GM18861 (cell line): ENCODE data around the gene FAM9B.
"Not testable (repeated sequence)": the region's sequence is repeated elsewhere in the genome, so short reads cannot be mapped to it uniquely, and the experiment has no call there.

Experiments
- ATAC-seq: cut with Tn5 transposase; IDR thresholded peaks from one replicate; pipeline ENCODE4 v1.9.1; 2021; ENCODE audit not compliant: unreplicated experiment

FAM9B gene

DNA sequence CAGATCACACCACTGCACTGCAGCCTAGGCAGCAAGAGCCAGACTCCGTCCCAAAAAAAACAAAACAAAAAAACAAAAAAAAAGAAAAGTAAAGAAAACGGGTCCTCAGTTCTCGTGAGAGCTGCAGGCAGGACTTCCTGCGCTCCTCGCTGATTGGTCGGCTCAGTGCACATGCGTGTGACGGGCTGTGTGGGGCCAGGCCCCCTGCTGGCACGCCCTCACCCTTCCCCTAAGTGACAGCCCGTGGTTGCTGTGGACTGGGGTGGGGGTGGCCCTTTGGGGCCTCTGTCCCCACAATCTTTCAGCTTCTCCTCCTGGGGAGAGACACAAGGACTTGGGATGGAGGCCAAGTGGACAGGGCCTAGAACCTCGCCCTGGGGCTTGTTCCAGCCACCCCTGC, at the start of gene FAM9B:
Gene FAM9B, minus strand, starts transcription at position 139 of the 400 bp plus-strand sequence. CDS start 1,141 bp downstream, outside the sequence.
- no peak for ATAC-seq

DNA sequence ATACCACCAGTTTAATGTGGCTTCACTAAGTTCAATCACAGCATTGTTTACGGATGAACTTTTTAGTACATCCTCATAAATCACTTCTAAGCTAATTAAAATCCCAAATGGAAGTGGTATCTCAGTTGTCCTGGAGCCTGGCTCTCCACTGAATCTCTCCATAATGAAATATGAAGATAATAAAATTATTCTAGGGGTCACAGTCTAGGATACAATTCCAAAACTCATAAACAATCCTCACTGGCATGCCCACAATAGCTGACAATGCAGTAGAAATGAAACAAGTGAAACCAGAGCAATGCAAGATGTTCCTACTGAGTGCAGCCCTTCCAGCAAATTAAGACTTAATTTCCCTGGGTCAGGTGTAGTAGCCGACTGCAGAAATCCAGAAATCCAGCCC, 47.3 kb upstream of the FAM9B start:
- no peak for ATAC-seq

DNA sequence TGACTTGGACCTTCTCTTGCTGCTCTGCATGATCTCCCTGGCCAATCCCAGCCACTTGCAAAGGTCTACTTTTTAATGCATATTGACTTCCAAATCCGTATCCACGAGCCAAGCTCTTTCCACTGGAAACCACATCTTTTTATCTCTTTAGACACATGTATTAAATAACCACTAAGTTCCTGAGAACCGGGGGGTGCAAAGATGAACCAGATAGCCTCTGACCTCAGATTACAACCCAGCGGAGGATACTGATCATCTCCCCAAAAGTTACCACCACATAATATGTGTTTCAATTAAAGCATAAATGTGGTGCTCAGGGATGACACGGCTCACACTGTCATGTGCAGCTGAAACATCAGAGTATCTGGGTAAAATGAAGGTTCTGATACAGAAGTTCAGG, 40.4 kb upstream of the FAM9B start:
- ATAC-seq = no peak

- no peak for ATAC-seq
Observed at GRCh38 chrX:9072281-9072680, 38.4 kb upstream of the FAM9B start.

- no peak for ATAC-seq
Observed at GRCh38 chrX:9071031-9071650, 37.2 kb upstream of the FAM9B start.

DNA sequence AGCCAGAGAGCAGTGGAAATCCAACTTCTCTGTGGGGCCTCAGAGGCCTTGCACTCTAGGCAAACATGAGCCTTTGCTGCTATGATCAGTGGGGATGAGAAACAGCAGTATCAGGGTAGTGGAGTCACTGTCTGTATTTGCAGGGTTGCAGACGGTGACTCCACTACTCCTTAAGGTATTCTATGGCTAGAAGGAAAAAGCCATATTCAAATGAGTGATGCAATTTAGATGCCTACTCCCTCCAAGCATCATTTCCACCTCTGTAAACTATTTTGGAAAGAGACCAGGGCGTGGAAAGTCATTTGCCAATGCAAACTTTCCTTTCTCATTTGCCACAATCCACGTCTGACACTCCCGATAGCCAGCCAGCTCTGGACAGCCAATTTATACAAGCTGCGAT, 35.6 kb upstream of the FAM9B start:
- no peak for ATAC-seq

GRCh38 chrX:9064694-9065093, 30.8 kb upstream of the FAM9B start:
- ATAC-seq = no peak

GRCh38 chrX:9062641-9063040, 28.7 kb upstream of the FAM9B start:
- no peak for ATAC-seq

- no peak for ATAC-seq
Observed at GRCh38 chrX:9055354-9055753, 21.4 kb upstream of the FAM9B start.

- ATAC-seq = no peak
Observed at GRCh38 chrX:9052081-9052480, 18.2 kb upstream of the FAM9B start.

GRCh38 chrX:9050331-9050730, 16.4 kb upstream of the FAM9B start:
- ATAC-seq = no peak

DNA sequence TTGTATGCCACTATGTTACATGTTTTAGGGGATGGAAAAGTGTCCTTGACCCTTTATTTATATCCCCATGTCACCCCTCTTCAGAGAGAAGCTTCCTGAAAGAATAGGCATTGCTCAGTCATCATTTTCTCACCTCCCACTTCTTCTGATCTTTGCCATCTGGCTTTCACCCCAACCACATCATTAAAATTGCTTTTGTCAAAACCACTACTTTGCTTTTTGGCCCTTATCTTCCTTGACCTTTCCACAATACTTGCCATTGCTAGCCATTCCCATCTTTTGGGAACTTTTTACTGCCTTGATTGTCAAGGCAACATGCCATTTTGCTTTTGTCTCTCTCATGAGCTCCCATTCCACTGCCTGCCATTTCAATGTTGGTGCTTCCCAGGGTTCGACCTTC, 14.9 kb upstream of the FAM9B start:
- no peak for ATAC-seq

DNA sequence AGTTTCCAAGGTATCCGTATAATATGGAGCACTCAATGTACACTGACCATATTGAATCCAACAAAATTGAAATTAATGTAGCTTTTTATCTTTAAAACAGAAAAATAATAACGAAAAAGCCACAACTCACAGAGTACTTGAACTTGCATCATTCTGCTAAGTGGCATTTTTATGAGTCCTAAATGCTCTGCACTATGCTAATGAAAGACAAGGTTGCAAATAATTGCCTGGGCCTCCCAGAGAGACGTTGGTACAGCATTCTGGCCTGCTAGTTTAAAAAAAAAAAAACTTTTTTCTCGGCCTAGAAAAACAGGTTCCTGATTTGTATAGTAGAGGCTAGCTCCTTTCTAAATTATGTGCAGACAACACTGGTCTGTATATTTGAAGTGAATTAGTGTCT, 4.3 kb upstream of the FAM9B start:
- no peak for ATAC-seq

DNA sequence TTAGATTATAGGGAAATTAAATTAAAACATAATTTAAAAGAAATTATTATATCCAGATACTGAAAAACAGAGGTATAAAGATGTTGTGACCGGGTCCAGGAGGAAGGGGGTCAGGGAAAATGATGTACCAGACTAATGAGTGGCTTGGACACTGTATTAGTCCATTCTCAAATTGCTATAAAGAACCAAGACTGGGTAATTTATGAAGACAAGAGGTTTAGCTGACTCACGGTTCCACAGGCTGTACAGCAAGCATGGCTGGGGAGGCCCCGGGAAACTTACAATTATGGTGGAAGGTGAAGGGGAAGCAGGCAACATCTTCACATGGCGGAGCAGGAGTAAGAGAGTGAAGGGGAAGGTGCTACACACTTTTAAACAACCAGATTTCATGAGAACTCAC, 3.4 kb upstream of the FAM9B start:
- no peak for ATAC-seq

DNA sequence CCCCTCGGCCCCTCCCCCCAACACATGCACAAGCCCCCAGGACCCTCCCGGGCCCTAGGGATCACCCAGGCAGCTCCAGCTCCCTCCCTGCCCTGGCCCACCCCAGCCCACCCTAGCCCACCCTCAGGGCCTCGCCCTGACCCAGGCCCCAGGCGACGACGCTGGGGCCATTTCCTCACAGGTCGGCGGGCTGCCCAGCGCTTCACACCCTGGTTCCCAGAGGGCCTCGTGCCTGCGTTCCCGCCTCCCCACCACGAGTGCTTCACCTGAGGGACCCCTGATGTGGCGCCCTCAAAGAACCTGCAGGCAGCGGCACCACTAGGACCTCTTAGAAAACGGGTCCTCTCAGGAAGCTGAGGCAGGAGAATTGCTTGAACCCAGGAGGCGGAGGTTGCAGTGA, 341 bp downstream of the FAM9B start:
- ATAC-seq = no peak

GRCh38 chrX:9033179-9033578, 748 bp downstream of the FAM9B start:
- no peak for ATAC-seq

DNA sequence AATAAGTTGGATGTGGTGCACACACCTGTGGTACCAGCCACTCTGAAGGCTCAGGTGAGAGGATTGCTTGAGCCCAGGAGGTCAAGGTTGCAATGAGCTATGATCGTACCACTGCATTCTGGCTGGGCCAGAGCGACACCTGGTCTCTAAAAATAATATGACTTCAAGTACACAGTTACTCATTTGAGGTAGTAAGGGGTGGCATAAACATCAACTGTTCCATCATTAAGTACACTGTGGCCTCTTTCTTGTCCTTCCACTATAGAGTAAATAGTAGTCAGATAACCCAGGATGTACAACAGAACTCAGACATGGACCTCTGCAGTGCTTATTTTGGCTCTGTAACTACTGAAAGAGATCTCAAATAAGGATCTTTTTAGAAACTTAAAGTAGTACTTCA, 10.6 kb downstream of the FAM9B start:
- ATAC-seq = no peak

DNA sequence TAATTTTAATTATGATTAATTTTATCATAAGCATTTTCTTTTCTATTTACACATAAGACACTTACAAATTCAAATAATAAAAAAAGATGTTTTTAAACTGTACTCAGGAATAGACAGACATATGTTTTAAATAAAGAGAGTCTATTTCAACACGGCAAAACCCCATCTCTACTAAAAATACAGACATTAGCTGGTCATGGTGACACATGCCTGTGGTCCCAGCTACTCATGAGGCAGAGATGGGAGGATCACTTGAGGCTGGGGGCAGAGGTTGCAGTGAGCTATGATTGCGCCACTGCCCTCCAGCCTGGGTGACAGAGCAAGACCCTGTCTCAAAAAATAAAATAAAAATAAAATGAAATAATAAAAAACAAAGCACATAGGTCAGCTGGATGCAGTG, 14.8 kb downstream of the FAM9B start:
- no peak for ATAC-seq

- ATAC-seq = not testable (repeated sequence)
Observed at GRCh38 chrX:9018332-9018731, 15.6 kb downstream of the FAM9B start.

GRCh38 chrX:9003041-9003440, 30.9 kb downstream of the FAM9B start:
- ATAC-seq = no peak

DNA sequence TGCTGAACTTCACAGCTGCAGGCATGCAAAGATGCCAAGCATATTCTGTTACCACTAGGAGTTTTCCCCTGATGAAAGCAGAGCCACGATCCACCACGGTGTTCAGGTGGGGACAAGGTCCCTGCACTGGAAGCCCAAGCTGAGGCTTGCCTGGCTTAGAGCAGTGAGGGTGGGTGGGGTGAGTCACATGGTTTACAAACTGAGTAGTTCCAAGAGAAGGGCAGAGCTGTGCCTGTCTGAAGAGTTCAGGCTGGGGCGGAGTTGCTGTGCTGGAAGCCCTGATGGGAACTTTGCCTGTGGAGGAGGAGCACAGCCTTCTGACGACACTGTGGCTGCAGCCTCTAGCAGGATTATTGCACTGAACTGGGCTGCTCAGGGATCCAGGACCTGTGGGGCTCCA, 45.5 kb downstream of the FAM9B start:
- no peak for ATAC-seq

DNA sequence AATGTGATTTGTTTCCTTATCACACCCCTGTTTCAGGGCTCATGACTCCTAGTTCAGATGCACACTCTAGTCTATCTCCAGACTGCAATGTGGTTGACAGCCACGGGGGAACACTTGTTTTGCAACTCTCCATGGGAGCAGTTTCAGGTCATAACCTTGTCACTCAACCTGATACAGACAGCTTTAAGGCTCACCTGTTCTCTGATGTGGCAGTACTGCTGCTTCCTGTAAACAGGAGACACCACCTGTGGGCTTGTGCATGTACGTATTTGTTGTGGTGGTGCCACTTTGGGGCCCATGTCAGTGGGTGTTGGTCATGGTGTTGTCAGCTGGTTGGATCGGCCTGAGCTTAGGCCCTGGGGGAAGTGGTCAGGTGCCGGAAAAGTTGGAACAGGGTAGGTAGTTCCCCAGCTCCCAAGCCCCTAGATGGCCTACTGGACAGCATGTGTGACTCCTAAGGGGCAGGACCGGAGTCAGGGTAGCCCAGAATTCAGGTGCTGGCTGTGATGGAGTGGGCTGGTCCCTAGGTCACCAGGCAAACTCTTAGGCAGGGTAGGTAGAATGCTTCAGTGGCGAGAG, 46.2 kb downstream of the FAM9B start:
- no peak for ATAC-seq

- ATAC-seq = no peak
Observed at GRCh38 chrX:8984231-8984630, 49.7 kb downstream of the FAM9B start.
